Esophagus squamous epithelium (tissue), 4 donors: ENCODE results near the gene NRXN3.

Experiments used
- POLR2A ChIP-seq, 4 donors: fragments of 450-650 bp; IDR thresholded peaks; one replicate each; pipeline ENCODE4 v1.6.1; 2017; ENCODE audit warnings: antibody characterized with exemption in 4 of 4, mild to moderate bottlenecking in 4 of 4, moderate library complexity in 3 of 4
- TF ChIP-seq, protein P1 (sequence below), 6 experiments: fragments of 450-650 bp in 4 of 6; fragments of 200-600 bp in 2 of 6; sonication (generic) in 2 of 6; IDR thresholded peaks; one replicate each; pipeline ENCODE4 v1.5.1; 2016 to 2019; ENCODE audit warnings: antibody characterized with exemption in 6 of 6, mild to moderate bottlenecking in 4 of 6, moderate library complexity in 4 of 6

DNA sequence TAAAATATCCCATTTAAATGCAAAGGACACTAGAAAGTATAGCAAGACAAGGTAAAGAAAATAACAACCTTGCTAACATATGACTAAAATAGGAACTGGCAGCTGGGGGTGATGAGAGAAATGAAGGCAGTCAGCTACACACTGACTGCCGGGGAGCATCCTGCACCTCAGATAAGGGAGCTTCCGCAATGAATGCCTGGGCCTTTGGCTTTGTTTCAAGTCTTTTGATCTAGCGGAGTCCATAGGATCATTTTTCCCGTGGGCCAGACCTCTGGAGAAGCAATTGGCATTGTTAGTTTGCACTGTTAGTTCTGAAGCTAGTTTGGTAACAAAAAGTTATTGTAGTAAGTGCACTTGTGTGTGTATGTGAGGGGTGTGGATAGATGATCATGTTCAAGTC is 1401.2 kb downstream of the NRXN3 start:
- no peak for TF ChIP-seq POLR2A (IDR thresholded peaks at IDR 0.05)
- TF ChIP-seq, protein P1, sequence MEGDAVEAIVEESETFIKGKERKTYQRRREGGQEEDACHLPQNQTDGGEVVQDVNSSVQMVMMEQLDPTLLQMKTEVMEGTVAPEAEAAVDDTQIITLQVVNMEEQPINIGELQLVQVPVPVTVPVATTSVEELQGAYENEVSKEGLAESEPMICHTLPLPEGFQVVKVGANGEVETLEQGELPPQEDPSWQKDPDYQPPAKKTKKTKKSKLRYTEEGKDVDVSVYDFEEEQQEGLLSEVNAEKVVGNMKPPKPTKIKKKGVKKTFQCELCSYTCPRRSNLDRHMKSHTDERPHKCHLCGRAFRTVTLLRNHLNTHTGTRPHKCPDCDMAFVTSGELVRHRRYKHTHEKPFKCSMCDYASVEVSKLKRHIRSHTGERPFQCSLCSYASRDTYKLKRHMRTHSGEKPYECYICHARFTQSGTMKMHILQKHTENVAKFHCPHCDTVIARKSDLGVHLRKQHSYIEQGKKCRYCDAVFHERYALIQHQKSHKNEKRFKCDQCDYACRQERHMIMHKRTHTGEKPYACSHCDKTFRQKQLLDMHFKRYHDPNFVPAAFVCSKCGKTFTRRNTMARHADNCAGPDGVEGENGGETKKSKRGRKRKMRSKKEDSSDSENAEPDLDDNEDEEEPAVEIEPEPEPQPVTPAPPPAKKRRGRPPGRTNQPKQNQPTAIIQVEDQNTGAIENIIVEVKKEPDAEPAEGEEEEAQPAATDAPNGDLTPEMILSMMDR (IDR thresholded peaks at IDR 0.05): no peak
